GM12878 (cell line): ENCODE data around the gene CALHM2. TPM values are rescaled to one million over a fixed set of nuclear protein-coding genes. Genes with fewer than 3 reads are reported as not detected.

Experiments used
- ATAC-seq: fragments of 200-7000 bp; cut with Tn5 transposase; 3 replicates; pipeline ENCODE4 v1.9.1; 2020; ENCODE audit warnings: mild to moderate bottlenecking, moderate library complexity
- BruUV-seq: library from RNA; stranded (reverse); fragments of 400-500 nt; replicated peaks from 2 replicates; lab custom pipeline; 2021; lab: Mats Ljungman, UMichigan
- CTCF ChIA-PET: fragments of 300-600 bp; sonication (Branson Sonifier 250); formaldehyde crosslinking; extraction: SDS; loops from one replicate; lab custom pipeline; 2021; ENCODE audit warnings: inconsistent platforms; lab: Yijun Ruan, JAX
- POLR2A ChIA-PET: fragments of 350-600 bp; formaldehyde crosslinking; extraction: SDS; loops from one replicate; lab custom pipeline; 2021; ENCODE audit warnings: inconsistent platforms; lab: Charles Lee
- RAD21 ChIA-PET: fragments of 300-600 bp; sonication (Branson Sonifier 250); formaldehyde crosslinking; loops from one replicate; lab custom pipeline; 2023; ENCODE audit warnings: antibody characterized with exemption; ENCODE audit not compliant: unreplicated experiment; lab: Charles Lee
- SMC1A ChIA-PET: fragments of 300-600 bp; sonication (Branson Sonifier 250); formaldehyde crosslinking; loops from one replicate; lab custom pipeline; 2023; ENCODE audit not compliant: unreplicated experiment, uncharacterized antibody; lab: Charles Lee
- DNase-seq: peaks from one replicate; pipeline ENCODE4 v3.0.0-alpha.2; 2011; ENCODE audit warnings: low read depth, low spot score
- FAIRE-seq: peaks from 3 replicates; lab custom pipeline; 2011; peaks lifted over from hg19 to GRCh38; lab: Jason Lieb, UNC
- H2AFZ ChIP-seq: 2 replicates; pipeline ENCODE4 v1.6.0; 2011; ENCODE audit warnings: low read depth, low read length, control low read depth; ENCODE audit not compliant: control insufficient read depth
- H3K27ac ChIP-seq: 2 replicates; pipeline ENCODE4 v1.5.1; 2011; ENCODE audit warnings: control low read depth; ENCODE audit not compliant: control insufficient read depth, insufficient read depth
- H3K27me3 ChIP-seq, 2 experiments: replicated peaks in 1 of 2; 2 replicates each; pipeline versions ENCODE4 v1.6.0 to v1.6.1; 2011; ENCODE audit warnings: low read length in 1 of 2; ENCODE audit not compliant: control insufficient read depth in 2 of 2, insufficient read depth in 2 of 2
- H3K36me3 ChIP-seq, 2 experiments: 2 replicates each; pipeline ENCODE4 v1.5.1; 2011; ENCODE audit warnings: low read length in 1 of 2; ENCODE audit not compliant: control insufficient read depth in 2 of 2, insufficient read depth in 2 of 2
- H3K4me1 ChIP-seq: 2 replicates; pipeline ENCODE4 v1.6.1; 2011; ENCODE audit warnings: mild to moderate bottlenecking, low read length, moderate library complexity, mixed read lengths; ENCODE audit not compliant: control insufficient read depth, insufficient read depth
- H3K4me2 ChIP-seq: 2 replicates; pipeline ENCODE4 v1.6.0; 2011; ENCODE audit warnings: control low read depth; ENCODE audit not compliant: control insufficient read depth, insufficient read depth
- H3K4me3 ChIP-seq: fragments of 200-600 bp; sonication (generic); 2 replicates; pipeline ENCODE4 v1.5.1; 2016
- H3K79me2 ChIP-seq: 2 replicates; pipeline ENCODE4 v1.6.0; 2011; ENCODE audit warnings: low read length; ENCODE audit not compliant: control insufficient read depth, insufficient read depth
- H3K9ac ChIP-seq: 2 replicates; pipeline ENCODE4 v1.8.0; 2011; ENCODE audit warnings: low read length, control low read depth, mixed read lengths; ENCODE audit not compliant: control insufficient read depth, insufficient read depth
- H3K9me3 ChIP-seq: replicated peaks from 3 replicates; pipeline ENCODE4 v1.5.1; 2011; ENCODE audit warnings: mild to moderate bottlenecking, low read length; ENCODE audit not compliant: control insufficient read depth, insufficient read depth
- H4K20me1 ChIP-seq: 2 replicates; pipeline ENCODE4 v1.6.0; 2011; ENCODE audit not compliant: control insufficient read depth, insufficient read depth
- ASH2L ChIP-seq: fragments of 300-600, 200-600 bp; sonication (generic); IDR thresholded peaks from 2 replicates; pipeline ENCODE4 v1.6.1; 2017; ENCODE audit warnings: low read depth, mild to moderate bottlenecking, borderline replicate concordance
- FOS ChIP-seq: IDR thresholded peaks from 3 replicates; pipeline ENCODE4 v1.6.1; 2011; ENCODE audit warnings: borderline replicate concordance; ENCODE audit not compliant: insufficient read length; ENCODE audit errors: extremely low read depth
- MYC ChIP-seq: IDR thresholded peaks from 2 replicates; pipeline ENCODE4 v1.6.1; 2011; ENCODE audit warnings: mild to moderate bottlenecking, low read length, moderate library complexity, inconsistent platforms; ENCODE audit not compliant: insufficient read depth, insufficient replicate concordance, insufficient read length, severe bottlenecking
- TCF3 ChIP-seq: IDR thresholded peaks from 2 replicates; pipeline ENCODE4 v1.6.1; 2012; ENCODE audit warnings: low read depth, mild to moderate bottlenecking, low read length, borderline replicate concordance; ENCODE audit not compliant: insufficient read depth
- WGBS: methylation state at CpG from one replicate; pipeline ENCODE4 v1.1.6; 2016; ENCODE audit warnings: low lambda C conversion rate; ENCODE audit not compliant: insufficient replicate concordance, insufficient coverage; ENCODE audit errors: missing lambda C conversion rate; 5-methylcytosine and 5-hydroxymethylcytosine counted together
- in situ Hi-C: fragments of 300-500 bp; cut with MboI; formaldehyde crosslinking; loops from 9 replicates; pipeline ENCODE4 v1.14.3; 2018; ENCODE audit warnings: mixed read lengths
- intact Hi-C: fragments of 100-400 bp; cut with micrococcal nuclease; formaldehyde crosslinking; loops from one replicate; pipeline ENCODE4 v1.14.2; 2022; ENCODE audit not compliant: unreplicated experiment
- polyA plus RNA-seq, 11 experiments: library from polyadenylated mRNA; depleted of rRNA in 4 of 11; unstranded in 6 of 11; stranded (reverse) in 5 of 11; fragments of >200 nt; fragmentation: Nextera tagmentation in 4 of 11; fragmentation: Illumina TruSeq in 1 of 11; extraction: Ambion mirVana in 4 of 11; extraction: Trizol in 1 of 11; gene quantifications; 1 replicate in 1 of 11; 2 replicates in 10 of 11; pipeline versions ENCODE4 v1.2.1 to v1.2.3, GENCODE V29; 2011 to 2016; ENCODE audit warnings: inconsistent platforms in 2 of 11, missing spikeins in 2 of 11, low read depth in 1 of 11
- total RNA-seq, 4 experiments: library from RNA; depleted of rRNA in 3 of 4; stranded (reverse); fragments of >200 nt in 3 of 4; fragmentation: Illumina TruSeq in 1 of 4; extraction: Trizol in 1 of 4; gene quantifications; 2 replicates each; pipeline versions ENCODE4 v1.2.1 to v1.2.3, GENCODE V29; 2013 to 2021
- TF ChIP-seq, protein P1 (sequence below): fragments of 450-650 bp; IDR thresholded peaks from 2 replicates; pipeline ENCODE4 v1.6.1; 2016; ENCODE audit warnings: mild to moderate bottlenecking
- TF ChIP-seq, protein P2 (sequence below): fragments of 450-650 bp; IDR thresholded peaks from 2 replicates; pipeline ENCODE4 v1.6.1; 2017; ENCODE audit warnings: borderline replicate concordance
- TF ChIP-seq, protein P3 (sequence below): fragments of 450-650 bp; IDR thresholded peaks from 2 replicates; pipeline ENCODE4 v1.6.1; 2017; ENCODE audit warnings: mild to moderate bottlenecking, moderate library complexity
- TF ChIP-seq, protein P4 (sequence below): fragments of 450-650 bp; IDR thresholded peaks from 2 replicates; pipeline ENCODE4 v1.6.1; 2017; ENCODE audit warnings: low read depth, mild to moderate bottlenecking, moderate library complexity

CALHM2 gene
- total and polyA plus RNA-seq, 10 of the 15 experiments (the other 5 are each of a cell fraction or from before 2014, with no cell fraction given) = 0.60 to 23.7 (median 9.3) TPM

DNA sequence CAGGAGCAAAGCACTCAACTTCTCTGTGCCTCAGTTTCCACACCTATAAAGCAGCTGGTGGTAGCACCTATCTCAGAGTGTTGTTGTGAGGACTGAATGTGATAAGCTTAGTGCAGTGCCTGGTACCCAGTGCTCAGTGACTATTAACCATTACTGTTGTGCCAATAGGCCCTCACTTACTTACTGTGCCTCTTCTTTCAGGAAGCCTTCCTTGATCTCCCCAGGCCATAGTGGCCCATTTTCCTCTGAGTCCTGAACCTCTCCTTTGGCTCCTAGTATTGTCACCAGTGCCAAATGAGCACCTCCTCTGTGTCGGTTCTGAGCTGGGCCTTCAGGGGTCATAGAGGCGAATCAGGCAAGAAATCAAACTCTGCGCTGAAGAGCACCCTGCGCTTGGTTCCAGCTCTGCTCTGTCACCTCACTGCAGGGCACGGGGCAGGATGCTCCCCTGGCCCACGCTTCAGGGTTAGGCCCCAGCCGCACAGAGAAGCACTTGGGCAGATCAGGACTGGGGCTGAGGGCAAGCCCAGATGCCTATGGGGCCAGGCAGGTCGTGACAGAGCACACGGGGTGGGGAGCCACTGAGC, 4.0 kb upstream of the CALHM2 start:
- TF ChIP-seq TCF3 = no peak
- no peak for TF ChIP-seq ASH2L
- TF ChIP-seq, protein P1, sequence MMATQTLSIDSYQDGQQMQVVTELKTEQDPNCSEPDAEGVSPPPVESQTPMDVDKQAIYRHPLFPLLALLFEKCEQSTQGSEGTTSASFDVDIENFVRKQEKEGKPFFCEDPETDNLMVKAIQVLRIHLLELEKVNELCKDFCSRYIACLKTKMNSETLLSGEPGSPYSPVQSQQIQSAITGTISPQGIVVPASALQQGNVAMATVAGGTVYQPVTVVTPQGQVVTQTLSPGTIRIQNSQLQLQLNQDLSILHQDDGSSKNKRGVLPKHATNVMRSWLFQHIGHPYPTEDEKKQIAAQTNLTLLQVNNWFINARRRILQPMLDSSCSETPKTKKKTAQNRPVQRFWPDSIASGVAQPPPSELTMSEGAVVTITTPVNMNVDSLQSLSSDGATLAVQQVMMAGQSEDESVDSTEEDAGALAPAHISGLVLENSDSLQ = no peak
- TF ChIP-seq, protein P2, sequence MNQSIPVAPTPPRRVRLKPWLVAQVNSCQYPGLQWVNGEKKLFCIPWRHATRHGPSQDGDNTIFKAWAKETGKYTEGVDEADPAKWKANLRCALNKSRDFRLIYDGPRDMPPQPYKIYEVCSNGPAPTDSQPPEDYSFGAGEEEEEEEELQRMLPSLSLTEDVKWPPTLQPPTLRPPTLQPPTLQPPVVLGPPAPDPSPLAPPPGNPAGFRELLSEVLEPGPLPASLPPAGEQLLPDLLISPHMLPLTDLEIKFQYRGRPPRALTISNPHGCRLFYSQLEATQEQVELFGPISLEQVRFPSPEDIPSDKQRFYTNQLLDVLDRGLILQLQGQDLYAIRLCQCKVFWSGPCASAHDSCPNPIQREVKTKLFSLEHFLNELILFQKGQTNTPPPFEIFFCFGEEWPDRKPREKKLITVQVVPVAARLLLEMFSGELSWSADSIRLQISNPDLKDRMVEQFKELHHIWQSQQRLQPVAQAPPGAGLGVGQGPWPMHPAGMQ = no peak
- TF ChIP-seq, protein P3, sequence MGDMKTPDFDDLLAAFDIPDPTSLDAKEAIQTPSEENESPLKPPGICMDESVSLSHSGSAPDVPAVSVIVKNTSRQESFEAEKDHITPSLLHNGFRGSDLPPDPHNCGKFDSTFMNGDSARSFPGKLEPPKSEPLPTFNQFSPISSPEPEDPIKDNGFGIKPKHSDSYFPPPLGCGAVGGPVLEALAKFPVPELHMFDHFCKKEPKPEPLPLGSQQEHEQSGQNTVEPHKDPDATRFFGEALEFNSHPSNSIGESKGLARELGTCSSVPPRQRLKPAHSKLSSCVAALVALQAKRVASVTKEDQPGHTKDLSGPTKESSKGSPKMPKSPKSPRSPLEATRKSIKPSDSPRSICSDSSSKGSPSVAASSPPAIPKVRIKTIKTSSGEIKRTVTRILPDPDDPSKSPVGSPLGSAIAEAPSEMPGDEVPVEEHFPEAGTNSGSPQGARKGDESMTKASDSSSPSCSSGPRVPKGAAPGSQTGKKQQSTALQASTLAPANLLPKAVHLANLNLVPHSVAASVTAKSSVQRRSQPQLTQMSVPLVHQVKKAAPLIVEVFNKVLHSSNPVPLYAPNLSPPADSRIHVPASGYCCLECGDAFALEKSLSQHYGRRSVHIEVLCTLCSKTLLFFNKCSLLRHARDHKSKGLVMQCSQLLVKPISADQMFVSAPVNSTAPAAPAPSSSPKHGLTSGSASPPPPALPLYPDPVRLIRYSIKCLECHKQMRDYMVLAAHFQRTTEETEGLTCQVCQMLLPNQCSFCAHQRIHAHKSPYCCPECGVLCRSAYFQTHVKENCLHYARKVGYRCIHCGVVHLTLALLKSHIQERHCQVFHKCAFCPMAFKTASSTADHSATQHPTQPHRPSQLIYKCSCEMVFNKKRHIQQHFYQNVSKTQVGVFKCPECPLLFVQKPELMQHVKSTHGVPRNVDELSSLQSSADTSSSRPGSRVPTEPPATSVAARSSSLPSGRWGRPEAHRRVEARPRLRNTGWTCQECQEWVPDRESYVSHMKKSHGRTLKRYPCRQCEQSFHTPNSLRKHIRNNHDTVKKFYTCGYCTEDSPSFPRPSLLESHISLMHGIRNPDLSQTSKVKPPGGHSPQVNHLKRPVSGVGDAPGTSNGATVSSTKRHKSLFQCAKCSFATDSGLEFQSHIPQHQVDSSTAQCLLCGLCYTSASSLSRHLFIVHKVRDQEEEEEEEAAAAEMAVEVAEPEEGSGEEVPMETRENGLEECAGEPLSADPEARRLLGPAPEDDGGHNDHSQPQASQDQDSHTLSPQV = no peak
- no peak for TF ChIP-seq MYC
- TF ChIP-seq, protein P4, sequence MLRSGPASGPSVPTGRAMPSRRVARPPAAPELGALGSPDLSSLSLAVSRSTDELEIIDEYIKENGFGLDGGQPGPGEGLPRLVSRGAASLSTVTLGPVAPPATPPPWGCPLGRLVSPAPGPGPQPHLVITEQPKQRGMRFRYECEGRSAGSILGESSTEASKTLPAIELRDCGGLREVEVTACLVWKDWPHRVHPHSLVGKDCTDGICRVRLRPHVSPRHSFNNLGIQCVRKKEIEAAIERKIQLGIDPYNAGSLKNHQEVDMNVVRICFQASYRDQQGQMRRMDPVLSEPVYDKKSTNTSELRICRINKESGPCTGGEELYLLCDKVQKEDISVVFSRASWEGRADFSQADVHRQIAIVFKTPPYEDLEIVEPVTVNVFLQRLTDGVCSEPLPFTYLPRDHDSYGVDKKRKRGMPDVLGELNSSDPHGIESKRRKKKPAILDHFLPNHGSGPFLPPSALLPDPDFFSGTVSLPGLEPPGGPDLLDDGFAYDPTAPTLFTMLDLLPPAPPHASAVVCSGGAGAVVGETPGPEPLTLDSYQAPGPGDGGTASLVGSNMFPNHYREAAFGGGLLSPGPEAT = no peak
- no peak for TF ChIP-seq FOS
- TF ChIP-seq, all 136 proteins: peak for 0
- DNase-seq = no peak
- Histone ChIP-seq H3K27ac (no peak overlapping the region), H3K4me3 (no peak overlapping the region), H2AFZ (no peak overlapping the region), H3K27me3 (no peaks in the 10 kb centered on the region), H3K9me3 (no peaks in the 10 kb centered on the region), H3K36me3 (no peaks in the 10 kb centered on the region), H3K4me1 (peaks cover 20% of the 10 kb centered on the region), H4K20me1 (no peaks in the 10 kb centered on the region), H3K9ac (no peak overlapping the region), H3K79me2 (peaks cover 9% of the 10 kb centered on the region), H3K4me2 (no peak overlapping the region)
- CTCF ChIA-PET = interaction anchor here (2.2 to 17.8 kb wide), 2 partner anchors 16 to 22 kb away, joined by 4 to 163 read pairs; partner anchors contain the start of gene CALHM3
- SMC1A ChIA-PET = interaction anchor here (1.2 to 2.8 kb wide), 2 partner anchors 9 to 21 kb away, joined by 3 to 9 read pairs; no protein-coding TSS in a partner anchor
- intact Hi-C loops = no loop called here
- in situ Hi-C loops = no loop called here
- ATAC-seq = no peak
- FAIRE-seq = no peak
- RAD21 ChIA-PET = interaction anchor here (1.2 to 1.4 kb wide), 2 partner anchors 10 to 16 kb away, joined by 3 to 4 read pairs; no protein-coding TSS in a partner anchor
- BruUV-seq = no TSS peak
- POLR2A ChIA-PET = interaction anchor here (9.5 kb wide), 1 partner anchor 13 kb away, joined by 144 read pairs; no protein-coding TSS in a partner anchor
- 84% methylated on average over 9 of the region's 9 CpGs for WGBS
